GM13977 (cell line): ENCODE data around the gene FMO2.

Source experiments
- DNase-seq: peaks from one replicate; pipeline ENCODE4 v3.0.0; 2012; ENCODE audit warnings: low spot score
- in situ Hi-C: fragments of 300-500 bp; cut with MboI; formaldehyde crosslinking; loops from one replicate; pipeline ENCODE4 v1.12.0; 2022; ENCODE audit warnings: low sequenced_read_pairs, low pct_unique_long_range_greater_than_20kb, mixed read lengths, inconsistent platforms; ENCODE audit not compliant: unreplicated experiment
- TF ChIP-seq, protein P1 (sequence below): IDR thresholded peaks from 2 replicates; pipeline ENCODE4 v1.5.1; 2012; ENCODE audit warnings: mild to moderate bottlenecking, control low read depth; ENCODE audit not compliant: insufficient read depth; ENCODE audit errors: extremely low read depth, missing control alignments

FMO2 gene

DNA sequence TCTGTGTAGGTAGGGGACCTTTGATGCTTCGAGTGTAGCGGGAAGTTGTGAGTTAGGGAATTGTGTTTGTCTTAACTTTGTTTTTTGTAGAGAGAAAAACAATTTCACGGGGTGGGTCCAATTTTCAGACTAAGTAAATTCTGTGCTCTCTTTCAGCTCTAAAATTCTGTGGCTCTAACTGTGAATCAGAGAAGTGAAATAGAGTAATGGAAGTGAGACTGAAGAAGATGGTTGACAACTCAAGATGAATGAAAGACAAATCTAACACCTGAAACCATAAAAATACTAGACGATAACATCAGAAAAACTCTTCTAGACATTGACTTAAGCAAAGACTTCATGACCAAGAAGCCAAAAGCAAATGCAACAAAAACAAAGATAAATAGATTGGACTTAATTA lies 58.8 kb downstream of the FMO2 start:
- no peak for DNase-seq
- in situ Hi-C loops: no loop called here
- TF ChIP-seq, protein P1, sequence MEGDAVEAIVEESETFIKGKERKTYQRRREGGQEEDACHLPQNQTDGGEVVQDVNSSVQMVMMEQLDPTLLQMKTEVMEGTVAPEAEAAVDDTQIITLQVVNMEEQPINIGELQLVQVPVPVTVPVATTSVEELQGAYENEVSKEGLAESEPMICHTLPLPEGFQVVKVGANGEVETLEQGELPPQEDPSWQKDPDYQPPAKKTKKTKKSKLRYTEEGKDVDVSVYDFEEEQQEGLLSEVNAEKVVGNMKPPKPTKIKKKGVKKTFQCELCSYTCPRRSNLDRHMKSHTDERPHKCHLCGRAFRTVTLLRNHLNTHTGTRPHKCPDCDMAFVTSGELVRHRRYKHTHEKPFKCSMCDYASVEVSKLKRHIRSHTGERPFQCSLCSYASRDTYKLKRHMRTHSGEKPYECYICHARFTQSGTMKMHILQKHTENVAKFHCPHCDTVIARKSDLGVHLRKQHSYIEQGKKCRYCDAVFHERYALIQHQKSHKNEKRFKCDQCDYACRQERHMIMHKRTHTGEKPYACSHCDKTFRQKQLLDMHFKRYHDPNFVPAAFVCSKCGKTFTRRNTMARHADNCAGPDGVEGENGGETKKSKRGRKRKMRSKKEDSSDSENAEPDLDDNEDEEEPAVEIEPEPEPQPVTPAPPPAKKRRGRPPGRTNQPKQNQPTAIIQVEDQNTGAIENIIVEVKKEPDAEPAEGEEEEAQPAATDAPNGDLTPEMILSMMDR: no peak

DNA sequence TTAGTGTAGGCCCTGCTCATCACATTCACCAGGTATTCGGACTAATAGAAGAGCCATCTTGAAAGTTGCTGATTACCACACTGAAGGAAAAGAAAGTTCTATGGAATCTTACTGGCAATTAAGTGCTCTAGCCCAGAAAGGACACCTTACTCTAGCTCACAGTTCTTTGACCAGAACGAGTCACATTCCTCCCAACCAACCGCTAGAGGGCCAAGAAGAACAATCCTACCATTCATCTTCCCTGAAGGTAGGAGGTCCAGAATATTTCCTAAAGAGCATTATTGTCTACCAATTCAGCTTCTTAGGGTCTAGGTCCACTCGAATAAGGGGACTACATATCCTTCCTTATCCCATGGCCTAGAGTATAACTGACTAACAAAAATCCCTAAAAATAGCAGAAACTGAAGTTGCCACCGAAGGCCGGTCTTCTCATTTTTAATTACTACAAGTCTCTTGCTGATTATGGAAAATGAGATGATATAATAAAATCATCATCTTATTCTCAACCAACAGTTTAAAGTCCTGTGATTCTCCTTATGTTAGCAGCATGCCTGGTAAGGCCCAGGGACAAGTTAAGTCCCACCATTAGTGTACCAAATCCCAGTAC lies 60.5 kb downstream of the FMO2 start:
- in situ Hi-C loops: no loop called here
- DNase-seq: peak; percentile 48
- TF ChIP-seq, protein P1: peak; percentile 76

DNA sequence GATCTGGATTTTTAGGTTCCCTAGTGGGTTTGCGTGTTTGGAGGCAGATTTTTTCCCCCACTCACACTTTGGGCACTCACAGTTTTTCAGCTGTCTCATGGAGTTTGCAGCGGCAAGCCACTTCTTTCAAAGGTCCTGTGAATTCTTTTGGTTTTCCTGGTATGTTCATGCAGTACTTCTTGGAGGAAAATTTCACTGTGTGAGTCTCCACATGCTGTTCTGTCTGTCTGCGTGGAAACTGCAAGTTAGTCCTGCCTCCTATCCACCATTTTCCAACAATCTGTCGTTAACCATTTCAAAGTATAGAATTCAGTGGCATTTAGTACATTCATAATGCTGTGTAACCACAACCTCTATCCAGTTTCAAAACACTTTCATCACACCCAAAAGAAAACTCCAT lies 62.4 kb downstream of the FMO2 start:
- no peak for DNase-seq
- TF ChIP-seq, protein P1: no peak
- in situ Hi-C loops: no loop called here

DNA sequence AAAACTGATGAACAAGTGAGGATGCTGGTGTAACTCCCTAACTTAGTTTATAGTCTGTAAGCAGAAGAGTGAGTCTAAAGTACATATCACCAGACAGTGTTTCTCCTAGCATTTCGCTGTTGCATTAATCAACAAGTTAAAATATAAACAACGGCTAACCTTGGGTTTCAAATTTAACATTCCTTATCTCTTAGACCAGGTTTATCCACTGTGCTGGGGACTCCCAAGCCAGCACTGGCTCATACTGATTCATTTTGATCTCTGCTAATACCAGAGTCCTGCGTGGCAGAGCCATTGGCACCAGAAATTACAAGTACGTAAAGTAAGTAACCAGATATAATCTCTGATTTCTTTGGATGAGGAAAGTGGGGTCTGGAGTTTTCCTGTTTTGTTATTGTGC lies 63.2 kb downstream of the FMO2 start, which contains the start of gene FMO1:
Gene FMO1, plus strand, starts transcription at position 193 of the 400 bp plus-strand sequence. CDS start 9,594 bp downstream, outside the sequence.
- TF ChIP-seq, protein P1: no peak
- no peak for DNase-seq
- in situ Hi-C loops: no loop called here

DNA sequence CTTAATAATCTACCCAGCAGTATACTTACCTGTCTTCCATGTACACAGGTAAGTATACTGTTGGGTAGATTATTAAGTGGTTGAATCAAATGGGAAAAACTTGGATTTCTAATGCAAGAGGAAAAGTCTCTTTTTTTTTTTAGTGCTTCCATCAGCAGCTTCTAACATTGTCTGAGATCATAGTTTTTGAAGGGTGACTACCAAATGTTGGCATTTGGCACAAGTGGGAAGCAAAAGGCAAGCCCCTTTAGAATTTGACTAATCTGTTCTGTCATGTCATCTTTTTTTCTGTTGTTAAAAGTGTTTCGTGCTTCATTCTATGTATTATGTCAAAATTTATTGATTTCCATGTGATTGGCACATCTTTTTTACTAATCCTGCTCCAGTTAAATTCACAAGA lies 63.7 kb downstream of the FMO2 start:
- in situ Hi-C loops: no loop called here

DNA sequence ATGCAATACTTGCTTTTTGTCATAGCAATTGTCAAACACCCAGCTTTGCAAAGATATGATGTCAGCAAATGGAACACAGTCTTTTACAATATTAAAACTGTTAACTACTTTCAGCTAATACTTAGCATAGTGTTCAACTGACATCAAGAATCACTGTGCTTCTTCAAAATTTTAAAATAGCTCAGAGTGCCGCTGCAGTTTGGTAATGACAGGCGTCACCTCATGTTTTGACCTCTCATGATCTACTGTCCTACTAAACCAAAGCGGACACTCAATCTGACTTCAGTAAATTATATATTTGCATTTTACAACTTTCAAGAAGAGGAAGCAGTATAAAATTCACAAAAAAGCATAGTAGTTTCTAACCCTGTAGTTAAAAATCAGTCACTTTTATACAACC lies 65.2 kb downstream of the FMO2 start:
- TF ChIP-seq, protein P1: no peak
- in situ Hi-C loops: loop anchor here (10.0 kb wide), 1 partner anchor 55 kb away; no protein-coding TSS in a partner anchor
- no peak for DNase-seq

More for the DNA sequence above, 63.7 kb downstream of the FMO2 start:
- TF ChIP-seq, protein P1: no peak
- no peak for DNase-seq
